Fibroblast of pulmonary artery (primary cell): ENCODE measurements around the gene ZNF778.
"Not testable (repeated sequence)": the region's sequence is repeated elsewhere in the genome, so short reads cannot be mapped to it uniquely, and the experiment has no call there.

ENCODE experiments used
- DNase-seq: peaks from one replicate; pipeline ENCODE4 v3.0.0-alpha.2; 2010; ENCODE audit warnings: low read depth
- H3K4me3 ChIP-seq: replicated peaks from 2 replicates; pipeline ENCODE4 v1.5.1; 2011; ENCODE audit warnings: low read depth, mild to moderate bottlenecking, control low read depth, low read length, moderate library complexity
- CTCF ChIP-seq: IDR thresholded peaks from 2 replicates; pipeline ENCODE4 v1.5.1; 2011; ENCODE audit warnings: mild to moderate bottlenecking, control low read depth, low read length, inconsistent platforms; ENCODE audit errors: missing control alignments

ZNF778 gene

GRCh38 chr16:89187770-89188392 lies 29.6 kb upstream of the ZNF778 start:
- DNase-seq: peak; percentile 35
- H3K4me3 ChIP-seq: no peak overlapping the region
- no peak for TF ChIP-seq CTCF

- not testable (repeated sequence) for H3K4me3 ChIP-seq, DNase-seq
Measured at GRCh38 chr16:89188471-89189357, 28.8 kb upstream of the ZNF778 start.

GRCh38 chr16:89189358-89190025 lies 28.0 kb upstream of the ZNF778 start:
- DNase-seq: no peak
- TF ChIP-seq CTCF: no peak
- no peak overlapping the region for H3K4me3 ChIP-seq

- no peak overlapping the region for H3K4me3 ChIP-seq
- no peak for DNase-seq
- no peak for TF ChIP-seq CTCF
Measured at GRCh38 chr16:89190150-89190958, 27.1 kb upstream of the ZNF778 start.

- H3K4me3 ChIP-seq: no peak overlapping the region
- no peak for TF ChIP-seq CTCF
- no peak for DNase-seq
Measured at GRCh38 chr16:89191033-89191900, 26.2 kb upstream of the ZNF778 start.

GRCh38 chr16:89191901-89192185 lies 25.7 kb upstream of the ZNF778 start:
- H3K4me3 ChIP-seq: peak overlapping the region; percentile 49

GRCh38 chr16:89192186-89192955 lies 25.1 kb upstream of the ZNF778 start:
- peak; percentile 96 for DNase-seq
- peak overlapping the region; percentile 49 for H3K4me3 ChIP-seq

More at GRCh38 chr16:89191901-89192185, 25.7 kb upstream of the ZNF778 start:
- DNase-seq: no peak
- TF ChIP-seq CTCF: no peak
